MM.1S (cell line): Measurements from ENCODE around the gene TFAM.

Source experiments
- DNase-seq: peaks from one replicate; pipeline ENCODE4 v3.0.0-alpha.2; 2015
- H2AFZ ChIP-seq: fragments of 300-600 bp; sonication (generic); 2 replicates; pipeline ENCODE4 v1.6.0; 2016; ENCODE audit warnings: antibody characterized with exemption, low read length
- H3F3A ChIP-seq: fragments of 300-600 bp; sonication (generic); 2 replicates; pipeline ENCODE4 v1.6.1; 2016; ENCODE audit warnings: mild to moderate bottlenecking, antibody characterized with exemption, low read length, moderate library complexity, mixed read lengths; ENCODE audit not compliant: insufficient read depth
- H3K27ac ChIP-seq: fragments of 300-600 bp; sonication (generic); 2 replicates; pipeline ENCODE4 v1.5.1; 2016; ENCODE audit warnings: mild to moderate bottlenecking, low read length
- H3K27me3 ChIP-seq: fragments of 300-600 bp; sonication (generic); replicated peaks from 2 replicates; pipeline ENCODE4 v1.6.0; 2016; ENCODE audit warnings: low read length; ENCODE audit not compliant: insufficient read depth
- H3K36me3 ChIP-seq: fragments of 300-600 bp; sonication (generic); replicated peaks from 2 replicates; pipeline ENCODE4 v1.6.1; 2016; ENCODE audit warnings: mild to moderate bottlenecking, low read length, mixed read lengths; ENCODE audit not compliant: insufficient read depth
- H3K4me1 ChIP-seq: fragments of 300-600 bp; sonication (generic); 2 replicates; pipeline ENCODE4 v1.6.1; 2016; ENCODE audit warnings: low read length, mixed read lengths
- H3K4me2 ChIP-seq: fragments of 300-600 bp; sonication (generic); 2 replicates; pipeline ENCODE4 v1.6.0; 2016; ENCODE audit warnings: low read depth, low read length
- H3K4me3 ChIP-seq: fragments of 300-600 bp; sonication (generic); 2 replicates; pipeline ENCODE4 v1.5.1; 2016; ENCODE audit warnings: low read length, mixed read lengths
- H3K79me2 ChIP-seq: fragments of 300-600 bp; sonication (generic); 2 replicates; pipeline ENCODE4 v1.6.1; 2016; ENCODE audit warnings: mixed run types, low read length, mixed read lengths
- H3K9ac ChIP-seq: fragments of 300-600 bp; sonication (generic); 2 replicates; pipeline ENCODE4 v1.6.1; 2016; ENCODE audit warnings: low read length, mixed read lengths
- H3K9me2 ChIP-seq: fragments of 300-600 bp; sonication (generic); replicated peaks from 2 replicates; pipeline ENCODE4 v1.6.1; 2016; ENCODE audit warnings: mild to moderate bottlenecking, low read length, mixed read lengths; ENCODE audit not compliant: insufficient read depth
- H3K9me3 ChIP-seq: fragments of 300-600 bp; sonication (generic); replicated peaks from 2 replicates; pipeline ENCODE4 v1.6.1; 2016; ENCODE audit warnings: mild to moderate bottlenecking, low read length, mixed read lengths; ENCODE audit not compliant: insufficient read depth
- H4K20me1 ChIP-seq: fragments of 300-600 bp; sonication (generic); 2 replicates; pipeline ENCODE4 v1.6.1; 2016; ENCODE audit warnings: mild to moderate bottlenecking, low read length, moderate library complexity, mixed read lengths; ENCODE audit not compliant: insufficient read depth
- CTCF ChIP-seq: fragments of 300-600 bp; sonication (generic); IDR thresholded peaks from 2 replicates; pipeline ENCODE4 v1.5.1; 2016; ENCODE audit warnings: antibody characterized with exemption, low read length, mixed read lengths
- EZH2 ChIP-seq: fragments of 300-600 bp; sonication (generic); optimal IDR thresholded peaks from 2 replicates; pipeline ENCODE3; 2017; ENCODE audit warnings: low read depth, mild to moderate bottlenecking, antibody characterized with exemption, low read length, mixed read lengths
- EZH2phosphoT487 ChIP-seq: fragments of 300-600 bp; sonication (generic); IDR thresholded peaks from 2 replicates; pipeline ENCODE4 v1.6.1; 2018; ENCODE audit warnings: antibody characterized with exemption, low read length

Gene TFAM

GRCh38 chr10:58433571-58433970 is 48.4 kb downstream of the TFAM start:
- Histone ChIP-seq H3K27ac (no peak overlapping the region), H4K20me1 (no peaks in the 10 kb centered on the region), H3K4me1 (peaks cover 15% of the 10 kb centered on the region; the same call in 1 of the 2 replicates)

GRCh38 chr10:58435297-58435985 is 50.2 kb downstream of the TFAM start:
- peaks cover 15% of the 10 kb centered on the region; the same call in 1 of the 2 replicates for H3K4me1 ChIP-seq
- H3K9me3 ChIP-seq: no peaks in the 10 kb centered on the region
- no peaks in the 10 kb centered on the region for H3K36me3 ChIP-seq
- no peak overlapping the region for H3K9ac ChIP-seq
- peak overlapping the region; percentile 22; the same call in 1 of the 2 replicates for H3K27ac ChIP-seq
- H4K20me1 ChIP-seq: no peaks in the 10 kb centered on the region
- H3K27me3 ChIP-seq: no peaks in the 10 kb centered on the region
- H2AFZ ChIP-seq: peak overlapping the region; percentile 6
- TF ChIP-seq EZH2phosphoT487 (no peak), CTCF (no peak), EZH2 (no peak)
- H3K9me2 ChIP-seq: no peaks in the 10 kb centered on the region
- peak; percentile 32 for DNase-seq
- H3K79me2 ChIP-seq: no peaks in the 10 kb centered on the region
- H3F3A ChIP-seq: no peaks in the 10 kb centered on the region
- H3K4me3 ChIP-seq: no peak overlapping the region
- peak overlapping the region; percentile 52 for H3K4me2 ChIP-seq

More at GRCh38 chr10:58433571-58433970, 48.4 kb downstream of the TFAM start:
- TF ChIP-seq EZH2 (no peak), CTCF (no peak)
- Histone ChIP-seq H3K9me2 (no peaks in the 10 kb centered on the region), H3K9me3 (no peaks in the 10 kb centered on the region), H3K9ac (no peak overlapping the region), H2AFZ (no peak overlapping the region), H3K27me3 (no peaks in the 10 kb centered on the region), H3K4me3 (no peak overlapping the region), H3K36me3 (no peaks in the 10 kb centered on the region), H3K79me2 (no peaks in the 10 kb centered on the region), H3F3A (no peaks in the 10 kb centered on the region), H3K4me2 (no peak overlapping the region)
- no peak for DNase-seq

GRCh38 chr10:58436071-58436470 is 50.9 kb downstream of the TFAM start:
- H3K9ac ChIP-seq: no peak overlapping the region
- no peaks in the 10 kb centered on the region for H3K79me2 ChIP-seq
- TF ChIP-seq EZH2phosphoT487 (no peak), EZH2 (no peak)
- H4K20me1 ChIP-seq: no peaks in the 10 kb centered on the region
- H3K27ac ChIP-seq: peak overlapping the region; percentile 22; the same call in 1 of the 2 replicates
- peak overlapping the region; percentile 6 for H2AFZ ChIP-seq
- DNase-seq: peak; percentile 59
- H3K4me2 ChIP-seq: peak overlapping the region; percentile 52
- H3K9me2 ChIP-seq: no peaks in the 10 kb centered on the region
- H3K4me1 ChIP-seq: peaks cover 15% of the 10 kb centered on the region; the same call in 1 of the 2 replicates
- no peaks in the 10 kb centered on the region for H3F3A ChIP-seq
- no peak overlapping the region for H3K4me3 ChIP-seq
- H3K36me3 ChIP-seq: no peaks in the 10 kb centered on the region
- H3K9me3 ChIP-seq: no peaks in the 10 kb centered on the region
- no peaks in the 10 kb centered on the region for H3K27me3 ChIP-seq

GRCh38 chr10:58438340-58438871 is 53.2 kb downstream of the TFAM start:
- DNase-seq: no peak
- Histone ChIP-seq H3K36me3 (no peaks in the 10 kb centered on the region), H2AFZ (no peak overlapping the region), H3K9me3 (no peaks in the 10 kb centered on the region), H3K9ac (no peak overlapping the region), H3K79me2 (no peaks in the 10 kb centered on the region), H3K27me3 (no peaks in the 10 kb centered on the region), H3K9me2 (no peaks in the 10 kb centered on the region), H4K20me1 (no peaks in the 10 kb centered on the region), H3K27ac (no peak overlapping the region), H3K4me3 (no peak overlapping the region), H3K4me2 (no peak overlapping the region), H3F3A (no peaks in the 10 kb centered on the region), H3K4me1 (peaks cover 15% of the 10 kb centered on the region; the same call in 1 of the 2 replicates)
- TF ChIP-seq CTCF (no peak), EZH2phosphoT487 (no peak)
